BE2C (cell line): Measurements from ENCODE around the gene POLR2H. TPM values are rescaled to one million over a fixed set of nuclear protein-coding genes. Genes with fewer than 3 reads are reported as not detected.

Source experiments
- DNase-seq: peaks from one replicate; pipeline ENCODE4 v3.0.0-alpha.2; 2020
- H3K27me3 ChIP-seq: fragments of 250-450 bp; sonication (Bioruptor Pico); 2 replicates; pipeline ENCODE4 v1.5.1; 2020; ENCODE audit warnings: mild to moderate bottlenecking
- H3K36me3 ChIP-seq: fragments of 250-450 bp; sonication (Bioruptor Pico); 2 replicates; pipeline ENCODE4 v1.5.1; 2020; ENCODE audit warnings: mild to moderate bottlenecking
- H3K4me1 ChIP-seq: fragments of 250-450 bp; sonication (Bioruptor Pico); 2 replicates; pipeline ENCODE4 v1.5.1; 2020
- H3K4me3 ChIP-seq: 2 replicates; pipeline ENCODE4 v1.5.1; 2011; ENCODE audit warnings: low read depth, low read length
- H3K9me3 ChIP-seq: fragments of 250-450 bp; sonication (Bioruptor Pico); 2 replicates; pipeline ENCODE4 v1.5.1; 2020
- polyA plus RNA-seq: library from polyadenylated mRNA; unstranded; fragments of >200 nt; gene quantifications from one replicate; pipeline ENCODE4 v1.2.1, GENCODE V29; 2012; ENCODE audit warnings: low read depth, missing spikeins; ENCODE audit not compliant: insufficient read length, insufficient read depth
- TF ChIP-seq, protein P1 (sequence below): IDR thresholded peaks from 2 replicates; pipeline ENCODE4 v1.5.1; 2012; ENCODE audit warnings: mild to moderate bottlenecking, low read depth, low read length

POLR2H gene
- polyA plus RNA-seq = 242 TPM

- no peaks in the 10 kb centered on the region for H3K4me1 ChIP-seq
- no peaks in the 10 kb centered on the region for H3K9me3 ChIP-seq
- H3K36me3 ChIP-seq = peaks cover 13% of the 10 kb centered on the region
- no peaks in the 10 kb centered on the region for H3K27me3 ChIP-seq
- peak; percentile 81 for DNase-seq
- TF ChIP-seq, protein P1, sequence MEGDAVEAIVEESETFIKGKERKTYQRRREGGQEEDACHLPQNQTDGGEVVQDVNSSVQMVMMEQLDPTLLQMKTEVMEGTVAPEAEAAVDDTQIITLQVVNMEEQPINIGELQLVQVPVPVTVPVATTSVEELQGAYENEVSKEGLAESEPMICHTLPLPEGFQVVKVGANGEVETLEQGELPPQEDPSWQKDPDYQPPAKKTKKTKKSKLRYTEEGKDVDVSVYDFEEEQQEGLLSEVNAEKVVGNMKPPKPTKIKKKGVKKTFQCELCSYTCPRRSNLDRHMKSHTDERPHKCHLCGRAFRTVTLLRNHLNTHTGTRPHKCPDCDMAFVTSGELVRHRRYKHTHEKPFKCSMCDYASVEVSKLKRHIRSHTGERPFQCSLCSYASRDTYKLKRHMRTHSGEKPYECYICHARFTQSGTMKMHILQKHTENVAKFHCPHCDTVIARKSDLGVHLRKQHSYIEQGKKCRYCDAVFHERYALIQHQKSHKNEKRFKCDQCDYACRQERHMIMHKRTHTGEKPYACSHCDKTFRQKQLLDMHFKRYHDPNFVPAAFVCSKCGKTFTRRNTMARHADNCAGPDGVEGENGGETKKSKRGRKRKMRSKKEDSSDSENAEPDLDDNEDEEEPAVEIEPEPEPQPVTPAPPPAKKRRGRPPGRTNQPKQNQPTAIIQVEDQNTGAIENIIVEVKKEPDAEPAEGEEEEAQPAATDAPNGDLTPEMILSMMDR = no peak
- H3K4me3 ChIP-seq = peak within 1 kb of the TSS; percentile 86
These were observed at the start of gene POLR2H, which contains the start of gene CLCN2 for GRCh38 chr3:184361532-184361931. TSS of gene POLR2H (plus strand) at chr3:184361710. CDS start at chr3:184363493, 1,783 bp downstream. TSS of gene CLCN2 (minus strand) at chr3:184361605. CDS start at chr3:184361479, 126 bp downstream.

DNA sequence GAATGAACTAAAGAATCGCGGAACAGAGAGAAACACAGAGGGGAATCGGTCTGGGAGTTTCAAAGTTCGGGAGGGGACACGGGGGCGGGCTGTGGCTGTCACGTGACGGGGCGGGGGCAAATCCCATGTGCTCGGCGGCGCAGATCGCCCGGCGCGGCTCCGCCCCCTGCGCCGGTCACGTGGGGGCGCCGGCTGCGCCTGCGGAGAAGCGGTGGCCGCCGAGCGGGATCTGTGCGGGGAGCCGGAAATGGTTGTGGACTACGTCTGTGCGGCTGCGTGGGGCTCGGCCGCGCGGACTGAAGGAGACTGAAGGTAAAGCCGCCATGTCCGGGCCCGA is 47.2 kb upstream of the POLR2H start, which contains the start of gene EIF4G1:
TSS of gene EIF4G1 (plus strand) at position 244 of the 337 bp plus-strand sequence. CDS start 1,191 bp downstream, outside the sequence.
- Histone ChIP-seq H3K36me3 (peaks cover 43% of the 10 kb centered on the region), H3K27me3 (no peaks in the 10 kb centered on the region), H3K4me3 (peak within 1 kb of the TSS; percentile 92), H3K4me1 (peaks cover 14% of the 10 kb centered on the region), H3K9me3 (no peaks in the 10 kb centered on the region)
- DNase-seq = peak; percentile 96
- TF ChIP-seq, protein P1 = no peak

DNA sequence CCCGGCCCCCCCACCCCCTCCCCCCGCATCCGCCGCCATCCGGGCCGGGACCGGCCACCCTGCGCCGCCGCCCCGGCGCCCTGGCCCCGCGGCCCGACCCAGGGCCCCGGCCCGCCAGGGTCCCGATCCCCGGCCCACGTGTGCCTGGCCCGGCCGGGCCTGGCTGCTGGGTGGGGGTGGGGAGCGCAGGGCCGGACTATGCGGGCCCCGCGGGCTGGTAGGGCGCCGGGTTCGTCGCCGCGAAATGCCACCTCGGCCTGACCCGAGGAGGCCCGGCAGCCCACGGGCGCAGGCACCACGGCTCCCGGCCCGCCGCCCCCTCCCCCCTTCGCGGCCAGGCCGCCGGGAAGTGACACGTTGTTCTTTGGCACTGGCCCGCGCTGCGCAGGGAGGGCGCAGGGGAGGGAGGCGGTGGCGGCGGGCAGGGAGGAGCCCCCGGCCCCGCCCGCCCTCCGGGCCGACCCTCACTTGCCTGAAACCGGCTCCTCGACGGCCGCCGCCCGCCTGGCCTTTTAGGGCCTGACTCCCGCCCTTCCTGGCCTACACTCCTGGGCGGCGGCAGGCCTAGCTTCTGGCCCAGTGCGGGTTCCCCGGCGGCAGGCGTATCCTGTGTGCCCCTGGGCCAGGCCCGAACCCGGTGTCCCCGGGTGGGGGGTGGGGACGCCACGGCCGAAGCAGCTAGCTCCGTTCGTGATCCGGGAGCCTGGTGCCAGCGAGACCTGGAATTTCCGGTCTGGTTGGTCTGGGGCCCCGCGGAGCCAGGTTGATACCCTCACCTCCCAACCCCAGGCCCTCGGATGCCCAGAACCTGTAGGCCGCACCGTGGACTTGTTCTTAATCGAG is 46.6 kb upstream of the POLR2H start:
- H3K4me3 ChIP-seq = peak overlapping the region; percentile 92
- peak; percentile 76 for DNase-seq
- TF ChIP-seq, protein P1 = no peak
- H3K36me3 ChIP-seq = peaks cover 47% of the 10 kb centered on the region
- peaks cover 19% of the 10 kb centered on the region for H3K4me1 ChIP-seq
- no peaks in the 10 kb centered on the region for H3K27me3 ChIP-seq
- H3K9me3 ChIP-seq = no peaks in the 10 kb centered on the region

- H3K36me3 ChIP-seq = peaks cover 51% of the 10 kb centered on the region
- peaks cover 19% of the 10 kb centered on the region for H3K4me1 ChIP-seq
- H3K27me3 ChIP-seq = no peaks in the 10 kb centered on the region
- TF ChIP-seq, protein P1 = no peak
- no peak for DNase-seq
- no peaks in the 10 kb centered on the region for H3K9me3 ChIP-seq
- peak overlapping the region; percentile 92 for H3K4me3 ChIP-seq
These were observed 46.0 kb upstream of the POLR2H start for GRCh38 chr3:184315543-184315867.

GRCh38 chr3:184315871-184316661 is 45.4 kb upstream of the POLR2H start:
- no peak for DNase-seq
- Histone ChIP-seq H3K4me1 (peaks cover 19% of the 10 kb centered on the region), H3K4me3 (peak overlapping the region; percentile 92), H3K27me3 (no peaks in the 10 kb centered on the region), H3K36me3 (peaks cover 57% of the 10 kb centered on the region), H3K9me3 (no peaks in the 10 kb centered on the region)
- TF ChIP-seq, protein P1 = no peak
